ENCODE data around the gene CDH13. TPM values are rescaled to one million over a fixed set of nuclear protein-coding genes. Genes with fewer than 3 reads are reported as not detected.

The CDH13 gene
- total RNA-seq, 1 experiment from 2014 or later = 2.1 TPM

- peaks cover 9% of the 10 kb centered on the region for H3K27me3 ChIP-seq (replicated peaks; ENCODE audit: insufficient read depth, low read depth, low read length, poor library complexity)
- no peaks in the 10 kb centered on the region for H3K4me1 ChIP-seq (ENCODE audit: insufficient read depth, low read length, poor library complexity, severe bottlenecking)
- H3K27ac ChIP-seq (ENCODE audit: low read depth, low read length, poor library complexity, severe bottlenecking) = no peak overlapping the region
- no peaks in the 10 kb centered on the region for H3K36me3 ChIP-seq (ENCODE audit: insufficient read depth, low read length, poor library complexity, severe bottlenecking)
- no peak for TF ChIP-seq EZH2 (IDR thresholded peaks at IDR 0.05; ENCODE audit: borderline replicate concordance, low read depth, low read length, poor library complexity, severe bottlenecking)
- no peak for TF ChIP-seq CTCF (conservative IDR thresholded peaks at IDR 0.05; ENCODE audit: low read depth, low read length)
- H3K4me3 ChIP-seq (ENCODE audit: low read depth, low read length, poor library complexity, severe bottlenecking) = no peak overlapping the region
- H3K9me3 ChIP-seq (ENCODE audit: low read depth, low read length, poor library complexity, severe bottlenecking) = no peaks in the 10 kb centered on the region
- BruUV-seq (replicated peaks) = no TSS peak
- no peak for DNase-seq (ENCODE audit: low spot score)
- POLR2A ChIA-PET (ENCODE audit: low non-redundant PET) = no interaction called here
- intact Hi-C loops (cut with micrococcal nuclease; ENCODE audit: unreplicated experiment) = no loop called here
- CTCF ChIA-PET = no interaction called here
These were observed 669.7 kb downstream of the CDH13 start for GRCh38 chr16:83296505-83296904.

GRCh38 chr16:83298541-83298940 is 671.8 kb downstream of the CDH13 start:
- POLR2A ChIA-PET (ENCODE audit: low non-redundant PET) = no interaction called here
- peaks cover 13% of the 10 kb centered on the region for H3K27me3 ChIP-seq (replicated peaks; ENCODE audit: insufficient read depth, low read depth, low read length, poor library complexity)
- H3K9me3 ChIP-seq (ENCODE audit: low read depth, low read length, poor library complexity, severe bottlenecking) = no peaks in the 10 kb centered on the region
- BruUV-seq (replicated peaks) = no TSS peak
- DNase-seq (ENCODE audit: low spot score) = no peak
- intact Hi-C loops (cut with micrococcal nuclease; ENCODE audit: unreplicated experiment) = no loop called here
- H3K27ac ChIP-seq (ENCODE audit: low read depth, low read length, poor library complexity, severe bottlenecking) = no peak overlapping the region
- H3K4me3 ChIP-seq (ENCODE audit: low read depth, low read length, poor library complexity, severe bottlenecking) = no peak overlapping the region
- CTCF ChIA-PET = no interaction called here
- TF ChIP-seq CTCF (conservative IDR thresholded peaks at IDR 0.05; ENCODE audit: low read depth, low read length) = no peak
- TF ChIP-seq EZH2 (IDR thresholded peaks at IDR 0.05; ENCODE audit: borderline replicate concordance, low read depth, low read length, poor library complexity, severe bottlenecking) = no peak
- no peaks in the 10 kb centered on the region for H3K36me3 ChIP-seq (ENCODE audit: insufficient read depth, low read length, poor library complexity, severe bottlenecking)
- no peaks in the 10 kb centered on the region for H3K4me1 ChIP-seq (ENCODE audit: insufficient read depth, low read length, poor library complexity, severe bottlenecking)

- TF ChIP-seq CTCF (conservative IDR thresholded peaks at IDR 0.05; ENCODE audit: low read depth, low read length) (no peak), EZH2 (IDR thresholded peaks at IDR 0.05; ENCODE audit: borderline replicate concordance, low read depth, low read length, poor library complexity, severe bottlenecking) (no peak)
- no peaks in the 10 kb centered on the region for H3K9me3 ChIP-seq (ENCODE audit: low read depth, low read length, poor library complexity, severe bottlenecking)
- H3K4me3 ChIP-seq (ENCODE audit: low read depth, low read length, poor library complexity, severe bottlenecking) = no peak overlapping the region
- intact Hi-C loops (cut with micrococcal nuclease; ENCODE audit: unreplicated experiment) = no loop called here
- DNase-seq (ENCODE audit: low spot score) = no peak
- ChIA-PET CTCF (no interaction called here), POLR2A (ENCODE audit: low non-redundant PET) (no interaction called here)
- peaks cover 13% of the 10 kb centered on the region for H3K27me3 ChIP-seq (replicated peaks; ENCODE audit: insufficient read depth, low read depth, low read length, poor library complexity)
- no peak overlapping the region for H3K27ac ChIP-seq (ENCODE audit: low read depth, low read length, poor library complexity, severe bottlenecking)
- BruUV-seq (replicated peaks) = no TSS peak
- H3K4me1 ChIP-seq (ENCODE audit: insufficient read depth, low read length, poor library complexity, severe bottlenecking) = no peaks in the 10 kb centered on the region
- H3K36me3 ChIP-seq (ENCODE audit: insufficient read depth, low read length, poor library complexity, severe bottlenecking) = no peaks in the 10 kb centered on the region
These were observed 673.6 kb downstream of the CDH13 start for GRCh38 chr16:83300326-83300725.

All from A673 (cell line).